ENCODE results near the gene TPRN. TPM values are rescaled to one million over a fixed set of nuclear protein-coding genes. Genes with fewer than 3 reads are reported as not detected.

The TPRN gene
- total RNA-seq, 1 donor from 2014 or later = 2.2 TPM

GRCh38 chr9:137212520-137212919 is 12.0 kb upstream of the TPRN start:
- DNase-seq (ENCODE audit: low spot score) = no peak

- no peak for DNase-seq (ENCODE audit: low spot score)
These were observed 11.0 kb upstream of the TPRN start for GRCh38 chr9:137211532-137211931.

GRCh38 chr9:137206602-137207001 is 6.1 kb upstream of the TPRN start:
- DNase-seq (ENCODE audit: low spot score) = no peak

GRCh38 chr9:137205126-137206069 is 4.9 kb upstream of the TPRN start, which contains the start of the genes NDOR1 and TMEM203:
Gene NDOR1 (plus strand): TSS chr9:137205700. CDS start chr9:137205778, 78 bp downstream.
Gene TMEM203 (minus strand): TSS chr9:137205648. CDS start chr9:137205414, 234 bp downstream.
- DNase-seq (ENCODE audit: low spot score) = peak; percentile 90

- no peak for DNase-seq (ENCODE audit: low spot score)
These were observed 4.2 kb upstream of the TPRN start for GRCh38 chr9:137204731-137205125.

GRCh38 chr9:137202966-137203365 is 2.4 kb upstream of the TPRN start:
- DNase-seq (ENCODE audit: low spot score) = no peak

- no peak for DNase-seq (ENCODE audit: low spot score)
These were observed 796 bp upstream of the TPRN start for GRCh38 chr9:137201205-137201868.

GRCh38 chr9:137199411-137200121 is 975 bp downstream of the TPRN start:
- peak; percentile 38 for DNase-seq (ENCODE audit: low spot score)

GRCh38 chr9:137198902-137199283 is 1.6 kb downstream of the TPRN start:
- no peak for DNase-seq (ENCODE audit: low spot score)

- no peak for DNase-seq (ENCODE audit: low spot score)
These were observed 2.3 kb downstream of the TPRN start for GRCh38 chr9:137198051-137198901.

- peak; percentile 19 for DNase-seq (ENCODE audit: low spot score)
These were observed 4.9 kb downstream of the TPRN start for GRCh38 chr9:137195525-137196220.

GRCh38 chr9:137194909-137195308 is 5.6 kb downstream of the TPRN start:
- DNase-seq (ENCODE audit: low spot score) = no peak

GRCh38 chr9:137194388-137194787 is 6.2 kb downstream of the TPRN start:
- no peak for DNase-seq (ENCODE audit: low spot score)

- no peak for DNase-seq (ENCODE audit: low spot score)
These were observed 6.8 kb downstream of the TPRN start for GRCh38 chr9:137193771-137194170.

GRCh38 chr9:137192859-137193258 is 7.7 kb downstream of the TPRN start:
- DNase-seq (ENCODE audit: low spot score) = no peak

GRCh38 chr9:137192448-137192780 is 8.1 kb downstream of the TPRN start:
- no peak for DNase-seq (ENCODE audit: low spot score)

GRCh38 chr9:137191691-137192447 is 8.7 kb downstream of the TPRN start:
- DNase-seq (ENCODE audit: low spot score) = no peak

- no peak for DNase-seq (ENCODE audit: low spot score)
These were observed 9.3 kb downstream of the TPRN start for GRCh38 chr9:137191245-137191644.

GRCh38 chr9:137190315-137190856 is 10.2 kb downstream of the TPRN start:
- DNase-seq (ENCODE audit: low spot score) = no peak
